Measurements from ENCODE around the gene POLR3F. TPM values are rescaled to one million over a fixed set of nuclear protein-coding genes. Genes with fewer than 3 reads are reported as not detected.

The POLR3F gene, protein sequence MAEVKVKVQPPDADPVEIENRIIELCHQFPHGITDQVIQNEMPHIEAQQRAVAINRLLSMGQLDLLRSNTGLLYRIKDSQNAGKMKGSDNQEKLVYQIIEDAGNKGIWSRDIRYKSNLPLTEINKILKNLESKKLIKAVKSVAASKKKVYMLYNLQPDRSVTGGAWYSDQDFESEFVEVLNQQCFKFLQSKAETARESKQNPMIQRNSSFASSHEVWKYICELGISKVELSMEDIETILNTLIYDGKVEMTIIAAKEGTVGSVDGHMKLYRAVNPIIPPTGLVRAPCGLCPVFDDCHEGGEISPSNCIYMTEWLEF
- 10 to 100 TPM in 1 of 4 donors, 1 to 10 TPM in 3; 6.0 to 10.1 (median 7.7) TPM for total RNA-seq

DNA sequence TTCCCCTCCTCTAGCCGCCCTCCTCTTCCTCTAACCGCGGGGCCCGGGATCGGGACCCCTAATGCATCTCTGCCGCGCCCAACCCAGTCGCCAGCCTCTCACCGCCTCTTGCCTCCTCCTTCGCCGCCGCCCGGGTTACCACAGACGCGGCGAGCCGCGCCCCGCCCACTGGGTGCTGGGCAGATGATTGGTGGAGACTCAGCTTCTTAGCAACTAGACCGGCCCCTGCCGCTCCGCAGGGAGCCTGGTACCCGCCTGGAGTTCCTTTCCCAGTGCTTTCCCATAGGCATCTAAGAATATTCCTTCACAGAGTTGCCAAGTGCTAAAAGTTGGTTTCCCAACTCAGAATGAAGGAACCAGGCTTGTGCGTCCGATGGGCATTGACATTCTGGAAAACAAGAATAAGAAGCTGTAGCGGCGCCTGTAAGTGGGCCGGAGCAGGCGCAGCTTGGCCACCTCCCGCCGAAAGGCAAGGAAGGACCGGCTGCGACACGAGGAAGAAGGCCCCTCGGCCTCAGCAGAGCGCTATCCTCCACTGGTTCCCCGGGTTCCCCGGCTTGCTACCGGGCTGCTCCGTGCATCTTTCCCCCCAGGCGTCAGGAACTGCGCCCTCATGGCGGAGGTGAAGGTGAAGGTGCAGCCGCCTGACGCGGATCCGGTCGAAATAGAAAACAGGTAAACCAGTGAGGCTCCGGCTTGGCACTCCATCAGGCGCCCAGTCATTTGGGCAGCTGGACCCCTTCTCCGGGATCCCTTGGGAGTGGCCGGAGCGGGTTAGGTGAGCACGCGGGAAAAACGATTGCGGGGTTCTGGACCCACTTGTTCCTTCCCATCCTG is at the start of gene POLR3F, which contains the start of gene DZANK1:
POLR3F (plus strand) TSS at position 497 of the 837 bp plus-strand sequence; CDS start at position 614, 117 bp downstream.
DZANK1 (minus strand) TSS at position 137 of the 837 bp plus-strand sequence. CDS start 1,672 bp downstream, outside the sequence.
- peak; percentile 100 for ATAC-seq (ENCODE audit: low FRiP score)
- peak; percentile 83 for DNase-seq (ENCODE audit: low spot score)
- TF ChIP-seq, protein P1, sequence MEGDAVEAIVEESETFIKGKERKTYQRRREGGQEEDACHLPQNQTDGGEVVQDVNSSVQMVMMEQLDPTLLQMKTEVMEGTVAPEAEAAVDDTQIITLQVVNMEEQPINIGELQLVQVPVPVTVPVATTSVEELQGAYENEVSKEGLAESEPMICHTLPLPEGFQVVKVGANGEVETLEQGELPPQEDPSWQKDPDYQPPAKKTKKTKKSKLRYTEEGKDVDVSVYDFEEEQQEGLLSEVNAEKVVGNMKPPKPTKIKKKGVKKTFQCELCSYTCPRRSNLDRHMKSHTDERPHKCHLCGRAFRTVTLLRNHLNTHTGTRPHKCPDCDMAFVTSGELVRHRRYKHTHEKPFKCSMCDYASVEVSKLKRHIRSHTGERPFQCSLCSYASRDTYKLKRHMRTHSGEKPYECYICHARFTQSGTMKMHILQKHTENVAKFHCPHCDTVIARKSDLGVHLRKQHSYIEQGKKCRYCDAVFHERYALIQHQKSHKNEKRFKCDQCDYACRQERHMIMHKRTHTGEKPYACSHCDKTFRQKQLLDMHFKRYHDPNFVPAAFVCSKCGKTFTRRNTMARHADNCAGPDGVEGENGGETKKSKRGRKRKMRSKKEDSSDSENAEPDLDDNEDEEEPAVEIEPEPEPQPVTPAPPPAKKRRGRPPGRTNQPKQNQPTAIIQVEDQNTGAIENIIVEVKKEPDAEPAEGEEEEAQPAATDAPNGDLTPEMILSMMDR (IDR thresholded peaks at IDR 0.05): no peak

DNA sequence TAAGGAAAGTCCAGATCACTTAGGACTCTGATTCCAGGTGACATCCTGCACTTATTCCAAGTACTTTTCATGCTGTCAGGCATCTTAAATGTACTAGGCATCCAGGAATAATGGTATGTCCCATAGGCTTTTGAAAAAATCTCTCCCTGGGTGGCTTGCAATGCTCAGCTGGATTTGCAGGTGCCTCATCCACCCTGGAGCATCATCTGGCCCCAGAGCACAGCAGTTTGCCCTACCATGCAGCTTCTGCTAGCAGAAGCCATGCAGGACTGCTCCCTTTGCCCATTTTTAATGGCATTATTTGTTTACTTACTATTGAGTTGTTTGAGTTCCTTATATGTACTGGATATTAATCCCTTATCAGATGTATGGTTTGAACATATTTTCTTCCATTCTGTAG is 45.6 kb upstream of the POLR3F start:
- DNase-seq (ENCODE audit: low spot score) (no peak), ATAC-seq (ENCODE audit: low FRiP score) (no peak)
- TF ChIP-seq, protein P1 (IDR thresholded peaks at IDR 0.05): no peak

- DNase-seq (ENCODE audit: low spot score): no peak
- TF ChIP-seq, protein P1 (IDR thresholded peaks at IDR 0.05): no peak
- ATAC-seq (ENCODE audit: low FRiP score): no peak
These were observed 40.0 kb upstream of the POLR3F start for GRCh38 chr20:18427214-18427613.

DNA sequence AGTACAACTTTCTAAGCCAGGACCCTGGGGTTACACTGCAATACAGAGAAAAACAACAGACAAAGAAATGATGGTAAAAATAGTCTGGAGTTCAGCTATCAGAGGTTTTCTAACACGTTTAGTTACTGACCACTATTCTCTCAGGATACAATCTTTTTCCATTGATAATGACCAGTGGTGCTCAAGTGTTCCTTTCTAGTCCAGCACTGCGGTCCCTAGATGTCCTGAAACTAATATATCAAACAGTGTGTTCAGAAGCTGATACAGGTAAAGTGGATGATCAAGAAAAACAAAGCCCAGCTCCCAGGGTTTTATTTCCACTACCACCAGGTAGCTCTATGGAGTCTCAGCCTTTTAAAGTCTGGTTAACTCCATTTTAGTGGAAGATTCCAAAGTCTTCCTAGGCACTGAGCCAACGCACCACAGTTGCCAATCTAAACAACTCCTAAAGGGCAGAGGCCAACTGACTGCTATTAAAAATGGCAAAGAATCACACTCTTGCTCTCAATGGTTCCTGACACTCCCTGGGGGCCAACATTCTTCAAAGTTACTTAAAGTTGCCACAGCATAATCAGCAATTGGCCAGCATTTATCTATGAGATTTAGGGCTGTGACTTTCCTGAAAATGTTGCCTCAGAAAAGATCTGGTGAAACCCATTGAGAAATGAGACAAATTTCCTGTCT is 38.6 kb upstream of the POLR3F start:
- ATAC-seq (ENCODE audit: low FRiP score) (no peak), DNase-seq (ENCODE audit: low spot score) (no peak)
- TF ChIP-seq, protein P1 (IDR thresholded peaks at IDR 0.05): no peak

DNA sequence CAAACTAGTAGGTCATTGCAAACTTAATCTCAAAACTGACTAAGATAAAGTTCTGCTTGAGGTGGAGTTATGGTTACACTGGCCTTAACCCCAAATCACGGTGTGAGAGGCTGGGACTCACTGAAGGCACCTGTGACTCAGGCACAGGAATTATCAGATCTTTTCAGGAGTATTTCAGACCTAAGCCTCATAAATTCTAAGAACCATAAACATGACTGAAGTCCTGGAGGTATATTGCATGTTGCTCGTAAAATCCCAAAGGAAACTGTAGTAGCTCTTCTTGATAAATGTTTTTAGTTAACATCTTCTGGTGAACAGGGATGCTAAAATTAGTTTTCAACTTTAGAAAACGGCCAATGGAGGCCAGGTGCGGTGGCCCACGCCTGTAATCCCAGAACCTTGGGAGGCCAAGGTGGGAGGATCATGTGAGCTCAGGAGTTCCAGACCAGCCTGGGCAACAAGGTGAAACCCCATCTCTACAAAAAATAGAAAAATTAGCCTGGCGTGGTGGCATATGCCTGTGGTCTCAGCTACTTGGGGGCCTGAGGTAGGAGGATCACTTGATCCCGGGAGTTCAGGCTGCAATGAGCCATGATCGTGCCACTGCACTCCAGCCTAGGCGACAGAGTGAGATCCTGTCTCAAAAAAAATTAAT is 36.9 kb upstream of the POLR3F start:
- TF ChIP-seq, protein P1 (IDR thresholded peaks at IDR 0.05): no peak
- ATAC-seq (ENCODE audit: low FRiP score) (no peak), DNase-seq (ENCODE audit: low spot score) (no peak)

DNA sequence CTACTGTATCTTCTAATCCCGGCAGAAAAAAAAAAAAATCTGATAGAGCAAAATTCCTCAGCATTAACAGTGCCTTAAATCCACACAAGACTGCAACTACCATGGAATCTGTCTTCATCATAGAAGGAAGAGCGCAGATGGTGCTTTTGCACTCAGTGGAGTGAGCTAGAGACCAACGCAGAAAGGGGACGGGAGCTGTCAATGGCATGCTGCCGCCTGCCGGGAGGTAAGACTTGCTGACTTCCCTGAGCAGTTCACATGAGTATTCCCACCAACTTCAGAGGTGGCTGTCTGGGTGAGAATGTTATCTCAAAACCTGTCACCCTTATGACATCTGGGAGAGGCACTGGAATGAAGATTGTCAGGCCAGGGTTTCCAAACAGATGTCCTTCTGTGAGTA is 36.0 kb upstream of the POLR3F start:
- no peak for ATAC-seq (ENCODE audit: low FRiP score)
- DNase-seq (ENCODE audit: low spot score): no peak
- TF ChIP-seq, protein P1 (IDR thresholded peaks at IDR 0.05): no peak

Measured in omental fat pad (tissue), 4 donors.